ENCODE data around the gene AGMO.

AGMO gene

DNA sequence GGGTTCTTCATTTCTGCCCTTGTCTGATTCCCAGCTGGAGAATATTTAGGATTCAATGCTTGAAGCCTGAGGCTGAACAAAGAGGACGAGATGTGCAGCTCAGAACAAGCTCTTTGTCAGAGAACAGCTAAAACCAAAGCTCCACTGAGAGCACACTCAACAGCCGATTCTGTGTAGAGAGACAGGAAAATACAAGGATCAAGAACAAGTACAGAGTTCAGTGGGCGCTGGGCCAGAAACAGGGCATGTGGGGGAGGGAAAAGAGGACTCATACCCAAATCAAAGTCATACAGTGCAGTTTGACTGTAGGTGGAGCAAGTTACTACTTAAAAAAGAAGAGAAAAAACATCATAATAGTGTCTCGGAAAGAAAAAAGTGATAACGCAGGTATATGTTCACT, at the start of gene AGMO:
Gene AGMO (minus strand): TSS at position 181 of the 400 bp plus-strand sequence.
- DNase-seq (ENCODE audit: extremely low spot score, insufficient read length, low read depth), result no peak
- no peak for FAIRE-seq

DNA sequence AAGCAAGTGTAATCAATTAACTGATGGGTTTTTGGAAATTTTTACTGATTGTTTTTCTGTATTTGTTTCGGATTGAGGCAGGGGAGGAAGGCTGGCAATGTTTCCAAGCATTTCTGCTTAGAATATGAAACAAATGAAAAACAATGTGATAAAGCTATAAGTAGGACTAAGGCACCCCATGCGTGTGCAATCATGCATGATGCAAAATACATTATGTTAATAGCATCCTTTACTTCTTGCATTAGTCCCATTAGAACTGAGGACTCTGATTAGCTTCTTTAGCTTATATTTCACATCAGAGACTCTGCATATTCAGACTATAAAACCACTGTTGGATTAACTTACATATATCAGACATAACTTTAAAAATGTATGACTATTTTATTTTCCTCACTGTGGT, 48.7 kb upstream of the AGMO start:
- DNase-seq (ENCODE audit: extremely low spot score, insufficient read length, low read depth) (no peak), FAIRE-seq (no peak)

DNA sequence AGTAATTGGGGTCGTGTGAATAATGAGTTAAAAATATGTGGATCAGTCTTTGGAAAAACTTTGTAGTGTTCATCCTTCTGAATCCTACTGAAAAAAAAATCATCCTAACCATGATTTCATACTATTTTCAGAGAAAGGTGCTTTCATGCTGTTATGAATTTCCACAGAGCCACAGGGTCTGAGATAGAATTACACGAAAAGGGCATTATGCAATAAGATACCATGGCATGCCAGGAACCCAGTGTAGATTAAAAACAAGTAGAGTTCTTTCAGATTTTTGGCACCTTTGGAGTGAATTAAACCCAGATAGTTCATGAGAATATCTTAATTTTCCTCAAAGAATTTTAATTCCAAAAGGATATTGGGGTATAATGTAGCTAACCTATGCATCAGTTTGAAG, 47.5 kb upstream of the AGMO start:
- FAIRE-seq (no peak), DNase-seq (ENCODE audit: extremely low spot score, insufficient read length, low read depth) (no peak)

DNA sequence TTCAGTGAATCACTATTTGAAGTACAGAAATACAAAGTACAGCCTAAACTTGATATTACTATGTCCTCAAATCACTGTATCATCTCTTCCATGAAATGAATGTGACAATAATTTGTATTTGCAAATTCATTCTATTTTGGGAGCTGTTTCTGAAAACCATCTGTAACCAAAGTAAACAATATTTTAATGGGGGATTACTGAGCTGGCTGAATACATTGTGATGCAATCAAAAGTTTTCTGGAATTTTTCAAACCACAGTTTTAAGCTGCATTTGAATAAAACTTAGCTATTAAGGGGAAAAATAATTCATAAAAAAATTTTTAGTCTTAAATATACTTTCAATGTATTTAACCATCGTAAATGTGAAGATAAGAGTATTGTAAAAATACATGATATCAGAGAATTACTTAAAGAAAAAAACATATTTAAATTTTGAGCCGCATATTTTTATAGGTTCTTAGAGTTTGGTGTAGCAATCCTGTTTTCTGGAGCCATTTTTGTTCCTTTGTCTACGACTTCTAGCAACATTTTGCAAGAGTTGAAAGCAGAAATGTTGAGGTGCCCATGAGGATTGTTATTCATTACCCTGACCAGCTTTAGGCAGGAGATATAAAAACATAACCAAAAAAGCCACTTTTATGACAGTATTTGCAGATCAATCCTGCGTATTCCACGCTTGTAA, 45.9 kb upstream of the AGMO start:
- DNase-seq (ENCODE audit: extremely low spot score, insufficient read length, low read depth) (no peak), FAIRE-seq (no peak)

DNA sequence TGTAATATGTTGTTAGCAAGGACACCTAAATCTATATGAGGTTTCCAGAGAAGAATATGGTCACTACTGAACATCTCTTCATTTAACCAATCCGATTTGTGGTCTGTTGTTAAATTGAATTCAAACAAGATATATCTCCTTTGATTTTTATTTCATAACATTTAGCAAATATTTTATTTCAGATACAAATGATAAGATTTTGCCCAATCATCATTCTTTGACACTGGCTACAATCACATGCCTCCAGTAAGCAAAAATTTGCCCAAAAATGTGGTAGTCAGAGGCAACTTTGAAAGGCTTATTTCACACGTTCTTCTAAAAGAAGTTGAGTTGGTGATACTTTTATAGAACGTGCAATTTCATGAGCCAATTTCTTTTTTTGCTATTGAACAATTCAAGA, 44.7 kb upstream of the AGMO start:
- no peak for FAIRE-seq
- no peak for DNase-seq (ENCODE audit: extremely low spot score, insufficient read length, low read depth)

DNA sequence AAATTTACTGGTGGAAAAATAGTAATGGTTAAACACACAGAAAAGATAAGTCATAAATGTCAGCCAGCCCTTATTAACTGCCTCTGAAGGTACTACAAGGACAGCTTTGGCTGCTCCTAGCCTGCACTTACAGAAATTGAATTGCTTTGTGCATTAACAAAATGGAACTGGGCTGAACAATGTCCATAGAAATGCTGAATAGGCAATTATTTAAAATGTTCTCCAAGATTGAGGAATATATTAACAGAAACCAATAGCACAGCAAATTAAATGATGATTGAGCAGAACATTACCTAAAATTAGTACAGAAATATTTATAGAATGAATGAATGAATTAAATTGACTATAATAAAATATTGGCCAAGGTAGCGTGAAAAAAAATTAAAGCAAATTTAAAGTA, 42.4 kb upstream of the AGMO start:
- no peak for FAIRE-seq

DNA sequence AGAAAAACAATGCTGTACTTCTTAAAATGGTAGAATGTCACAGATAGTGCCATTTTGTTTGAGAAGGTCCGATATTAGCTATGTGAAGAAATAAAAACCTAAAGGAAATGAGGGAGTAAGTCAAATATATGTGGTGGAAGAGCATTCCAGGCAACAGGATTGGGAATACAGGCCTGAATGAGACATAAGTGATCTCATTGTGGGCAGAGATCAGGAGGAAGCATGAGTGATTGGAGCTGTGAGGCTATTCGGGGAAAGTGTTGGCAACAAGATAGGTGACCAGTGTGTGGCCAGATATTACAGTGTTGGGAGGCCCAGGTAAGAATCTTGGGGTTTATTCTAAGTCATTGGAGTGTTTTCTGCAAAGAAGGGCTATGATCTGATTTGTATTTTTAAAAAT, 41.3 kb upstream of the AGMO start:
- DNase-seq (ENCODE audit: extremely low spot score, insufficient read length, low read depth) (no peak), FAIRE-seq (no peak)

More for the DNA sequence above, 42.4 kb upstream of the AGMO start:
- DNase-seq (ENCODE audit: extremely low spot score, insufficient read length, low read depth), result no peak

DNA sequence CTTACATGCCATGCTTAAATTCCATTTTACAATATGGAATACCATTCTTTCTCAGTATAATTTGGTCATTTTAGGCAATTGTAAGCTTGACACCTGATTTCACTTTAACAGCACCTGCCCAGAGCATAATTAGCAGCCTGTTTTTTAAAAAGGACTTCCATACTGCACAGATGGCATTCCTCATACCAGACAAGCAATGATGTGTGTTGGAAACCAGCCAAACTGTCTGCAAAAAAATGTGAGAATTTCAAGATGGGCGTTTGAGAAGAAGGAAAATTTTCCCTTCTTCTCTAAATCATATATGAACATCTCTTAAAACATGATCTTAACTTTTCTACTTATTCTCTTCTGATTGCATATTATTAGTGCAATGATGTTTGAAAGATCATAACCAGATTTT, 40.4 kb upstream of the AGMO start:
- DNase-seq (ENCODE audit: extremely low spot score, insufficient read length, low read depth), result no peak
- no peak for FAIRE-seq

DNA sequence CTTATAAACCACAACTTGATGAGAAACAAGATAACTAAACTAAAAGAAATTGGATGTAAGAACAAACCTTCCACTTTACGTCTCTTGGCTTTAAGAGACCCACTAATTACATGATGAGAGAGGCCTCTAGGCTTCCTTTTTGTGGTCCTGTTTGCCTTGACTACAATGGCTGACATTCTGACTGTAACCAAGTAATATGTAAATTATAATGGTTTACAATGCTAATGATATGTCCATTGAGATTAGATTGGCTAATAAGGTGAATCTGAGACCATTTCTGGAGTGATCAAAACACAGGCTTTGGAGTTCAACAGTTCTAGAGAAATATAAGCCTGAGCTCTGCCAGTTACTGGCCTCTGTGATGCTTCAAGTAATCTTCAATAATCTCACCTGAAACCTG, 39.4 kb upstream of the AGMO start:
- FAIRE-seq, result no peak
- DNase-seq (ENCODE audit: extremely low spot score, insufficient read length, low read depth), result no peak

DNA sequence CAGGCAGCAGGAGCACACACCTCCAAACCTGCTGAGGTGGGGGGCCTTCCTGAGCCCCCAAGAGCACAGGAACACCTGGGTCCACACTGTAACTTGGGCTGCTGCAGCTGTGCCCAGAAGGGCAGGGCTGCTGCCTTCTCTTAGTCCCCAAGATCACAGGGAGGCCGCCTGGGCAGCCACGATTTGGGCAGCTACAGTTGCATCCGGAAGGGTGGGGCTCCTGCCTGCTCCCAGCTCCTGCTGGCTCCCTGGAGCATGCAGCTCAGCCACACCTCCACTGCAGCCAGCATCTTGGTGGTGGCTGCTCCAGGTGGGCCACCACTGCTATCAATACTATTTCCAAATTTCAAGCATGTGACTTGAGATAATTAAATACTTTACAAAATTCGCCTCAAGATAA, 38.5 kb upstream of the AGMO start:
- FAIRE-seq (no peak), DNase-seq (ENCODE audit: extremely low spot score, insufficient read length, low read depth) (no peak)

DNA sequence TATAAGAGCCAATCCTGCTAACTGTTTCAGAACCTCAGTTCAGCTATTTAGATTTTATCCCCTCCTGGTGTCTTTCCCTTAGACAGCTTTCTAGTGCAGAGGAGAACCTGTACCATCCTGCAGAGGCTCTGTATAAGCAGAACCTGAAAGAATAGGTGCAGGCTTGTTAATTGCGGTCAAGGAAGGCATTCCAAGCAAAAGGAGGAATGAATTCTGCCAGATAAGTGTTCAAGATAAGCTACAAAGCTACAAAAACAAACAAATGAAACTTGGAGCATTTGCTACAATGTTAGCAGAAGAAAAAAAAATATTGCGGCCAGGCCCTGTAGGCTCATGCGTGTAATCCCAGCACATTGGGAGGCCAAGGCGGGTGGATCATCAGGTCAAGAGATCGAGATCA, 32.6 kb upstream of the AGMO start:
- FAIRE-seq (no peak), DNase-seq (ENCODE audit: extremely low spot score, insufficient read length, low read depth) (no peak)

DNA sequence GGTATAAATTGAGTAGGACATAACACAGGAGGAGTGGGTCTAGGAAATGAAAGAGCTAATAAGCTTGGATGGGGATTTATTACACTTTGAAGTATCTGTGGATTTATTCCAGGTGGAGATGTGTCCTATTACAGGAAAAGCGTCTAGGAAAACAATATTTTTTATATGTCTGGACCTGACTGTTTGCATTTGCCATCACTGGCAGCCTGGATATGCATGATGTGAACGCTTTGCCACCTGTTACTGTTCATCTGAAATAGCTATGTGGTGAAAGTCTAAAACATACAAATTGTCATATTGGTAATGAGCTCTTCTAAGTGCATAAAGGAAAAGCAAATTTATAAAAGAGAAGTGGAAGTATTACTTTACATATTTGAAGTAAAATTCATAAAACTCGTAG, 31.6 kb upstream of the AGMO start:
- FAIRE-seq, result no peak
- DNase-seq (ENCODE audit: extremely low spot score, insufficient read length, low read depth), result no peak

DNA sequence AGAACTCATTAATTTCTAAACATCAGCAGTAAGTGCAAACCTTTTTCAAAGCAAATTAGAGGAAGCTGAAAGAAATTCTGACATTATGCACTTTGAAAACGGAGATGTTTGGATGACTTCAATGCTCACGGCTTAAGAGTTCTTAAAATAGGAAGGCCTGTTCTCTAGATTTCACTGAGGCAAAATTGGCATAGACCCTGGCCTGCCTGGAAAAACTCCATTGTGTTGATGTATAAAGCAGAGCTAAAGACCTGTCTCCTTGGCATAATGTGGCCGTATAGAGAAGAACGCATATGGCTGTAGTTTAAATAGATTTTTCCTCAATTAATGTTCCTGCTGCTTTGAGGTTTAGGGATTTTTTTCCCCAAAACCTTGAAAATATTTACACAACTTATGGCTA, 24.5 kb upstream of the AGMO start:
- FAIRE-seq, result no peak
- DNase-seq (ENCODE audit: extremely low spot score, insufficient read length, low read depth), result no peak

DNA sequence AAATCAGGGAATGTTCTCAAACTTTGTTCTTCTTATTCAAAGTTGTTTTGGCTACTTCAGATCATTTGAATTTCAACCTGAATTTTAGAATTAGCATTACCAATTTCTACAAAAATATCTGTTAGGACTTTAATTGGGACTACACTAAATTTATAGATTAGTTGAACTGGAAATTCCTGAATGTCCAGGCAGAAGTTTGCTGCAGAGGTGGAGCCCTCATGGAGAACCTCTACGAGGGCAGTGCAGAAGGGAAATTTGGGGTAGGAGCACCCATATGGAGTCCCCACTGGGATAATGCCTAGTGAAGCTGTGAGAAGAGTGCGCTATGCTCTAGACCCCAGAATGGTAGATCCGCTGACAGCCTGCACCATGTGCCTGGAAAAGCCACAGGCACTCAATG, 22.8 kb upstream of the AGMO start:
- FAIRE-seq (no peak), DNase-seq (ENCODE audit: extremely low spot score, insufficient read length, low read depth) (no peak)

DNA sequence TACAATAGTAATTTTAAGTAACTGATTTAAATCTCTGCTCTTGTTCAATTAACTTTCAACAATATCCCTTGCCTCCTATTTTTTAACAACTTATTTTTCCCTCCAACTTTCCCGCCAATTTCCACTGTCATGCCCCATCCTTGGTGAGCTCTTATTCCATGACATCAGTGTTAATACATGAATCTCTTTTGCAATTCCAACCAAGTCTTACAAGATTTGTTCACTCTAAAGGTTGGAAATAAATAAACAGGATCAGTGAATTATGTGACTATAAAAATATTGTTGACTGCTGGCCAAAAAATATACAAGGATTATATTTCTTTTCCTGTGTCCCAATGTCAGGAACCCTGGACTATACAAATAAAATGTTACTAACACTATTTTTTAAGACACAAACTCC, 21.0 kb upstream of the AGMO start:
- FAIRE-seq, result no peak

DNA sequence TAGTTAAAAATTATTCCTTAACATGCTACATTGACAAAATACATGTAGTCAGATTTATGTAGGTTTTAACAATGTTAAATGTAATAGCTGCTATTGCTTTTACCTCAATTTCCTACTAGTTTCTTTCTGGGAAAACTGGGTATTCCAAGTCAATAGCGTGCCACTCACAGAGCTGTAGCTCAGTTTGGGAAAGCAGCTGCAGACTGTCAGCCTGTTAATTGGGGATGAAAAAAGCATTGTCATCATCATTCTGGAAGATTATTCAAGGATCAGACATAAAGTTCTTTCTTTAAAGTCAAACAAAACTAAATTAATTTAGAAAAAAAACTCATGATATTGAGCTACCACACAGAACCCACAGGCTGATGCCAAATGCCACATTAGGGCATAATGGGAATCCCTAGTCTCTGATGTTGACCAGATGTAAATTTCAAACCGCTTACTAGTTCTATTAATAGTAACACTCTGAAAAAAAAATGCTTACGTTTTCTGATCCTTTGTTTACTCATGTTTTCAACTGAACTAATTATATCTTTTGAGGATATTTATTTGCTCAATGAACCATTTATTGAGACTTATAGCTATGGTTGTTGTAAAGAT, 19.6 kb upstream of the AGMO start:
- FAIRE-seq, result no peak

More for the DNA sequence above, 21.0 kb upstream of the AGMO start:
- DNase-seq (ENCODE audit: extremely low spot score, insufficient read length, low read depth), result no peak

DNA sequence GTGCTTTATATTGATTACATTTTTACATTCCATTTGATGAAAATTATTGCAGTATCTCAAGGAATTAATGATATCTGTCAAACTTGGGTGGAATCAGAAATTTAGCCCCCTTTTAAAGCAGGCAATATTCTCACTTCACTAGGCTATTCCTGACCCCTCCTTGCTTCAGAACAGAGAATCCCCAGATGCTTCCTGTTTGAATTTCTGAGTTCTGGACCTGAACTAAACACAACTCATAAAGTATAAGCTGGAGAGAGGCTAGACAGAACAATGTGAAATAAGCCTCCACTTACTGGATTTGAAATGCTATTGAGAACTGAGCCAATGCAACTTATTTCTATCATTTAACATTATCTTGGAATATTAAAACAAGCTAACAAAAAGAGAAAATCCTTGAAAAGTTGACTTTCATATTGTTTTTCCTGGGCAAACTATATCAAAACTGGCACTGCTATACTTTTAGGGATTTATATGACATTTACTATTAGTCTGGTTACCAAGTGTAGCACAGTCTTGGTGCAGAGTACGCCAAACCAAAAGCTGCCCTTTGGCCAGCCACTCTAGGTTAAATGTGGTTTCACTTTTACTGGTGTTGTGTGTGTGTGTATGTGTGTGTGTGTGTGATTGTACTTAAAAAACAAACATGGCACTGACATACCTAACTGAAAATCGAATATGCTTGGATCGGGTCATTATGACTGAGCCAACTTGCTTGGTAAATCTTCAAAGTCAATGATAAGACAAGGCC, 19.0 kb upstream of the AGMO start:
- FAIRE-seq (no peak), DNase-seq (ENCODE audit: extremely low spot score, insufficient read length, low read depth) (no peak)

More for the DNA sequence above, 19.6 kb upstream of the AGMO start:
- DNase-seq (ENCODE audit: extremely low spot score, insufficient read length, low read depth), result no peak

DNA sequence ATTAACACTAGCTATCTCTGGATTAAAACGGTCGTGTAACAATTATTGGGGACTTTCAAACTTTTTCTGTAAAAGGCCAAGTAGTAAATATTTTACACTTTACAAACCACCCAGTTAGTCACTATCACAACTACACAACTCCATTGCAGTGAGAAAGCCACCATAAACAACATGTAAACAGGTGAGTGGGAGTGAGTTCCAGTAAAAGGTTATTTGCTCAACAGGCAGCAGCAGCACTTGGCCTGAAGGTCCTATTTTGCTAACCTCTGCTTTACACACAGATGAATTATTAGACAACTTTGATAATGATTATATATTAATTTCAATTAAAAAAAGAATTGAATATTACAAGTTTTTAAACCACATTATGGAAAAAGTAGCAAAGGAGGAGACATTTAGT, 15.8 kb upstream of the AGMO start:
- DNase-seq (ENCODE audit: extremely low spot score, insufficient read length, low read depth) (no peak), FAIRE-seq (no peak)

DNA sequence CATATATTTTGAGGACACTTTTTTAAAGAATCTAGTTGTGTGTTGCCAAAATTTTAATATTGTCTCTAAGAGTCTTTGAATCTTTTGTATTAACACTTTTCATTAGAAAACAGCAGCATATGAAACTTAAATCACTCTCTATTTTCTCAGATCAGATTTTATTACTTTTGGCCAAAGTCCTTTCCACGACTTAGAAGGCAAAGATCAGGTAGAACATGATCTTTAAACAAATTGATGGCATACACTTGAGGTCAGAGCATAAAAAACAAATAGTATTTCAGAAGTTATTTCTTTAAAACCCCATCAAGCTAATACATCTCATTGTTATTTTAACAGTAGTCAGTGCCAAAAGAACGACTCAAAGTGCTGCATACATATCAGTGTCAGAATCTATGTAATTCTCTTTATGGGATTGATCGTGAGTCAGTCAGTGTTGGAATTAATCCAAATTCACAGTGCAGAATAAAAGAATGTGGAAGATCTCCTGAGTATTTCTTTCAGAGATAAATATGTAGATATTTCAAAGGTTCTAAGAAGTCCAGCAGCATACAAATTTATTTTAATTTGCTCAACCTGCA, 9.6 kb upstream of the AGMO start:
- FAIRE-seq, result no peak
- DNase-seq (ENCODE audit: extremely low spot score, insufficient read length, low read depth), result no peak

DNA sequence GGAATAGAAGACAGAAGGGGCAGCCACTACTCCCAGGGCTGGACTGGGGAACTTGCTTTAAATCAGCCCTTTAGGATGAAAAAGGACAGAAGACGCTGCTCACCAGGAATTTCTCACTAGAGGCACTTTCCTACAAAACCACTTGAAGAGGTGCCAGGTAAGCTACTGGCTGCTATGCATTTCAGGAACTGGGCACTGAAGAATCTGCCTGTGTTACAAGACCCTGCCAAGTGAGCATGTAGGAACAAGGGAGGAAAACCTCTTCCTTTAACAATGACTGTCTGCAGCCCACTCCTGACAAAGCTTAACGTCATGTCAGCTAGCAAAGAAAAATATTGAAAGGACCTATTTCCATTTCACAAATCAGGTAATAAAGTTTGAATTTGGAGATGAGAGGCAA, 5.8 kb upstream of the AGMO start:
- DNase-seq (ENCODE audit: extremely low spot score, insufficient read length, low read depth), result no peak
- FAIRE-seq, result no peak

DNA sequence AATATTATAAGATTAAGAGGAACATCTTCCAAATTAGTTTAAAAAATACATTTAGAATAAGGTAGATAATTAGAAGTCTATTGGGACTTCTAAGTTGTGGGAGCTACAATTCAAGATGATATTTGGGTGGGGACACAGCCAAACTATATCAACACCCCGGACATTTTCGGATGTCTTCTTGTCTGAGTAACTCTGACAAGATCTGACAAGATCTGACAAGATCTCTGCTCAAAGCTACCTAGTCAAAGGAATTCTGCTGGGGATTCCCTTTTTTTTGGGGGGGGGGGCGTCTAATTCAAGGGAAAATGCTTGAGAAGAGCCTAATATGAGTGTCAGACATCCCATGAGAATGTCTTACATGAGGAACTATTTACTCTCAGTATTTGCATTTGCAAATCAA, 5.2 kb upstream of the AGMO start:
- FAIRE-seq (no peak), DNase-seq (ENCODE audit: extremely low spot score, insufficient read length, low read depth) (no peak)
